Epithelial cell of proximal tubule (primary cell): ENCODE data around the gene KANSL1. TPM values are rescaled to one million over a fixed set of nuclear protein-coding genes. Genes with fewer than 3 reads are reported as not detected.

ENCODE experiments used
- DNase-seq: peaks from one replicate; pipeline ENCODE4 v3.0.0-alpha.2; 2011; ENCODE audit warnings: low read depth
- H3K4me3 ChIP-seq: 2 replicates; pipeline ENCODE4 v1.5.1; 2011; ENCODE audit warnings: low read depth, mild to moderate bottlenecking, low read length
- total RNA-seq: library from RNA; depleted of rRNA; stranded (reverse); fragments of >200 nt; gene quantifications from 2 replicates; pipeline ENCODE4 v1.2.3, GENCODE V29; 2015
- TF ChIP-seq, protein P1 (sequence below): conservative IDR thresholded peaks from 2 replicates; pipeline ENCODE4 v1.5.1; 2012; ENCODE audit warnings: low read depth, mild to moderate bottlenecking, low read length

The KANSL1 gene
- total RNA-seq, 1 donor from 2014 or later = 33.2 TPM

DNA sequence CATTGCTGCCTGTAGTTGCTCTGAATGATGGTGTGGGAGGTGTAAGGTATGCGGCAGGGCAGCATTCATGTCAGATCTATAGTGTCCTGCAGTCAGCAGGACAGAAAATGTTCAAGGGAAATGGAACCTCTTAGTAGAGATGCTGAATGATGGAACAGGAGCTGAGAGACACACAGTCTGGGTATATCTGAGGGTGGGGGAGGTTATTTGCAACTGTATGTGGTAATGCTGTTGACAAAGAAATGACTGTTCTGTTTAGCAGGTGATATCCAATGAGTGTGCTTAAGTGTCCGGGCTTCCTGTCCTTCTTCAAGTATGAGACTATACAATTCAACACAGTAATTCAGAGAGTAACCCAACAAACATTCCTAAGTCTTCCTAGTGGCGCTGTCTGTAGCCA, 147.6 kb downstream of the KANSL1 start:
- no peak overlapping the region for H3K4me3 ChIP-seq
- no peak for DNase-seq
- TF ChIP-seq, protein P1, sequence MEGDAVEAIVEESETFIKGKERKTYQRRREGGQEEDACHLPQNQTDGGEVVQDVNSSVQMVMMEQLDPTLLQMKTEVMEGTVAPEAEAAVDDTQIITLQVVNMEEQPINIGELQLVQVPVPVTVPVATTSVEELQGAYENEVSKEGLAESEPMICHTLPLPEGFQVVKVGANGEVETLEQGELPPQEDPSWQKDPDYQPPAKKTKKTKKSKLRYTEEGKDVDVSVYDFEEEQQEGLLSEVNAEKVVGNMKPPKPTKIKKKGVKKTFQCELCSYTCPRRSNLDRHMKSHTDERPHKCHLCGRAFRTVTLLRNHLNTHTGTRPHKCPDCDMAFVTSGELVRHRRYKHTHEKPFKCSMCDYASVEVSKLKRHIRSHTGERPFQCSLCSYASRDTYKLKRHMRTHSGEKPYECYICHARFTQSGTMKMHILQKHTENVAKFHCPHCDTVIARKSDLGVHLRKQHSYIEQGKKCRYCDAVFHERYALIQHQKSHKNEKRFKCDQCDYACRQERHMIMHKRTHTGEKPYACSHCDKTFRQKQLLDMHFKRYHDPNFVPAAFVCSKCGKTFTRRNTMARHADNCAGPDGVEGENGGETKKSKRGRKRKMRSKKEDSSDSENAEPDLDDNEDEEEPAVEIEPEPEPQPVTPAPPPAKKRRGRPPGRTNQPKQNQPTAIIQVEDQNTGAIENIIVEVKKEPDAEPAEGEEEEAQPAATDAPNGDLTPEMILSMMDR = no peak

GRCh38 chr17:46044989-46045388, 148.2 kb downstream of the KANSL1 start:
- H3K4me3 ChIP-seq = no peak overlapping the region
- TF ChIP-seq, protein P1 = no peak
- no peak for DNase-seq

- peak; percentile 77 for DNase-seq
- TF ChIP-seq, protein P1 = peak; percentile 93
- no peak overlapping the region for H3K4me3 ChIP-seq
Measured at GRCh38 chr17:46044286-46044928, 148.8 kb downstream of the KANSL1 start.

DNA sequence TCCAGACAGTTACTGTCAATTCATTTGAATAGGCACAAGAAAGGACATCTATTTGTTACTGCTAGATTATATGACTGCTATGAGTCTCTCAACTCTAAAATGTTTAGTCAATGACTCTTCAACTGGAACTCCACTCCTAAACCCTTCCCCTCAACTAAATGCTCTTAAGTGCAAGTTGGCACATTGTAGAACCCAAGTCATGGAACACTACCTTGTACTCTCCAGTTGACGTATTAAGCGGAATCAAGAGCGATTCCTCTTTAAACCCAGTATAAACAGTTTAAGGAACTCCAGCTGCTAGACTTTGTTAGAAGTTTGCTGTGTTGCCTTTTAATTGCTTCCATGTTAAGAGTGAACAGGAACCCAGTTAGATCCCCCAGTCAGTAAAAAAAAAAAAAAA, 149.6 kb downstream of the KANSL1 start:
- TF ChIP-seq, protein P1 = no peak
- H3K4me3 ChIP-seq = no peak overlapping the region
- DNase-seq = no peak

DNA sequence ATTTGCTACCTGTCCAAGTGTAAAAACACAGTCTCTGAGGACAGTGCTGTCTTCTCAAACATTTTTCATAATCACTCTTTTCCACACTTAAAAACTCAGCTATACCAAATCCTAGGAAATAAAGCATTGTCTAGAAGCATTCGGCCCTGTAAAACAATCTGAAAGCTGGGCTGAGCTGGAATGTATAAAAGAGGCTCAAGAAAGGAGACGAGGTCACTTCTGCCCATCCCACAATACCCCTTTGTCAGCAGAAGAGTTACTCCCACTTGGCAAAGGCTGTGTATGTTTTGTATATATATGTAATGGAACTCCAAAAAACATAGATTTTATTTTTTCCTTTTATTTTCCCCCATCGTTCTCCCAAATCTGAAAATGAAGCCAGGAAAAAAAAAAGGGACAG, 150.3 kb downstream of the KANSL1 start:
- TF ChIP-seq, protein P1 = no peak
- no peak overlapping the region for H3K4me3 ChIP-seq
- DNase-seq = no peak

GRCh38 chr17:46042246-46042645, 151.0 kb downstream of the KANSL1 start:
- TF ChIP-seq, protein P1 = no peak
- DNase-seq = no peak
- H3K4me3 ChIP-seq = no peak overlapping the region

- TF ChIP-seq, protein P1 = no peak
- DNase-seq = no peak
- H3K4me3 ChIP-seq = no peak overlapping the region
Measured at GRCh38 chr17:46039592-46040186, 153.5 kb downstream of the KANSL1 start.
